Cerebellar cortex (tissue), 1 donor: ENCODE measurements around the gene PARK7.
"Not testable (repeated sequence)": the region's sequence is repeated elsewhere in the genome, so short reads cannot be mapped to it uniquely, and the experiment has no call there.

Source experiments
- DNase-seq: peaks from one replicate; pipeline ENCODE4 v3.0.0-alpha.2; 2015; ENCODE audit warnings: low spot score

The PARK7 gene

DNA sequence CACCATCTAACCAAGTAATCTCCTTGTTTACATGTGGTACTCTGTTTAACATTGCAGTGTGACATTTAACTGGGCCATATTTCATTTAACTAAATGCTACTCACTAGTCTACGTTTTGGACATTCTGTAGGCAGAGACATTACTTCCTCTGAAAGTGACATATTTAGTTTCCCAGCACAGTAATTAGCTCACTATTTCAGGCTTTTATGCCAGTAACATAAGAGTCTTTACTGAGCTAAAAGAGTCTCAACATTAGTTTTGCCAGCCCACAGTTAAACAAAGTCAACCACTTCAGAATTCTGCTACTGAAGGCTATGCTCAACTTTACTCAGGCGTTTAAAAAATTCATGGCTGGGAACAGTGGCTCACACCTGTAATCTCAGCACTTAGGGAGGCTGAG, 18.3 kb upstream of the PARK7 start:
- DNase-seq: no peak

DNA sequence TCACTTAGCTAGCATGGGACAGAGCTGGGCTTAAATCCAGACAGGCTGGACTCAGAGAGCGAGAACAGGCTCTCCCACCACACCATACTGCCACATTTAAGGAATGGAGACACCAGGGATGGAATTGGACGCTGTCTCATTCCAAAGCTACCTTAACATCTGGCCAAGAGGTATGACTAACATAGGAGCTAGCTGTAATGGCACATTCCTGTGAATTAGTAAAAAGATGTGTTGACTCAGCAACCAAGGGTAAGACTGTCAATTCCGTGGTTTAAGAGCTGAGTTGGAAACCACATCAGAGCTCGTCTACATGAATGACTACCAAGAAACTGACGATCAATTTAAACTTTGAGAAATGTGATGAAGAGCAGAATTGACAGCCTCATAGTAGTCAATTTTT, 12.6 kb upstream of the PARK7 start:
- no peak for DNase-seq

DNA sequence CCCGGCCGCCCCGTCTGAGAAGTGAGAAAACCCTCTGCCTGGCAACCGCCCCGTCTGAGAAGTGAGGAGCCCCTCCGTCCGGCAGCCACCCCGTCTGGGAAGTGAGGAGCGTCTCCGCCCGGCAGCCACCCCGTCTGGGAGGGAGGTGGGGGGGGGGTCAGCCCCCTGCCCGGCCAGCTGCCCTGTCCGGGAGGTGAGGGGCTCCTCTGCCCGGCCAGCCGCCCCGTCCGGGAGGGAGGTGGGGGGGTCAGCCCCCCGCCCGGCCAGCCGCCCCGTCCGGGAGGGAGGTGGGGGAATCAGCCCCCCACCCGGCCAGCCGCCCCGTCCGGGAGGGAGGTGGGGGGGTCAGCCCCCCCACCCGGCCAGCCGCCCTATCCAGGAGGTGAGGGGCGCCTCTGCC, 8.7 kb upstream of the PARK7 start:
- DNase-seq: not testable (repeated sequence)

- DNase-seq: peak; percentile 92
Observed at GRCh38 chr1:7953850-7954609, 7.5 kb upstream of the PARK7 start.

DNA sequence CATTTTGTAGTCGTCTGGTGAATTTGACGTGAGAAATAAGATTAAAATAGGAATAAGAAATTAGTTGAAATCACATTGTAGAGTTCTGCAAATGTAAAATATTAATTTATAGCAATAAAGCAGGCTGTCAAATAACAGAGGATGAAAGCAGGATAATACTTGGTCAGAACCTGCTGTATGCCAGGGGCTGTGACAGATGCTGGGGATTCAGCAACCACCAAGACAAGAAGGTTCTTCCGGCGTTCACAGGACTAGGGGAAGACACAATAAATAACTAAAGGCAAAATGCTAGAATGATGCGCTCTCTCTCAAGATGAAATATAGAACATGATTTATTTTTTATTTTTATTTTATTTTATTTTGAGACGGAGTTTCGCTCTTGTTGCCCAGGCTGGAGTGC, 6.8 kb upstream of the PARK7 start:
- no peak for DNase-seq

- DNase-seq: no peak
Observed at GRCh38 chr1:7956218-7957032, 5.1 kb upstream of the PARK7 start.

GRCh38 chr1:7960165-7960564, 1.3 kb upstream of the PARK7 start:
- DNase-seq: no peak

DNA sequence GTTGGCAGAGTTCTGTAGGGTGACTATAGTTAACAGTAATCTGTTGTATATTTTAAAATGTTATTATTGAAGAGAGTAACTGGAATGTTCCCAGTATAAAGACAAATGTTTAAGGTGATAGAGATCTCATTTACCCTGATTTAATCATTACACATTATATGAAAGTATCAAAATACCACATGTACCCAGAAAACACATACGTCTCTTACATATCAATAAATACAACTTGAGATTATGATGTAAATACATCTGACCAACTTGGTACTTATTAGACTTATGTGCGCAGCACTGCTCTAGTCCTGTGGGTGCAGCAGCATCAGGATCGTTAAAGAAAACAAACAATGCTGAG, 670 bp upstream of the PARK7 start:
- no peak for DNase-seq

GRCh38 chr1:7962014-7962335, 464 bp downstream of the PARK7 start:
- DNase-seq: no peak

GRCh38 chr1:7962636-7963377, 1.3 kb downstream of the PARK7 start:
- no peak for DNase-seq

- not testable (repeated sequence) for DNase-seq
Observed at GRCh38 chr1:7963378-7963730, 1.8 kb downstream of the PARK7 start.

GRCh38 chr1:7963841-7964240, 2.3 kb downstream of the PARK7 start:
- DNase-seq: not testable (repeated sequence)

DNA sequence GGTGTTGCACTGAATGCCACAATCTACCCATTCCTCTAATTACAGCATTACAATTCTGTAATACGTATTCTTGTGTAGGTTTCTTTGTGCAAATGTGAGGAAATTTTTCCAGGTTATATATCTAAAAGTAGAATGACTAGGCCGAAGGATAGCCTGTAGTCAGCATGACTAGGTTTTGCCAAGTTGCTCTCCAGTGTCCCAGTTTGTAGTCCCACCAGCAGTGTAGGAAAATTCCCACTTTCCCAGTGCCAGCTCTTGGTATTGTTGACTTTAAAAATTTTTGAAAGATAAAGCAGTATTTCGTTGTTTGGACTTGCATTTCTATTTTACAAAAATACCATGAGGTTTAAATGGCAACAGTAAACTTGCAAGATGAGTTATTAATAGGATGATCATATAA, 3.0 kb downstream of the PARK7 start:
- DNase-seq: peak; percentile 57

GRCh38 chr1:7967196-7967595, 5.7 kb downstream of the PARK7 start:
- peak; percentile 85 for DNase-seq

GRCh38 chr1:7967651-7968050, 6.1 kb downstream of the PARK7 start:
- DNase-seq: no peak

DNA sequence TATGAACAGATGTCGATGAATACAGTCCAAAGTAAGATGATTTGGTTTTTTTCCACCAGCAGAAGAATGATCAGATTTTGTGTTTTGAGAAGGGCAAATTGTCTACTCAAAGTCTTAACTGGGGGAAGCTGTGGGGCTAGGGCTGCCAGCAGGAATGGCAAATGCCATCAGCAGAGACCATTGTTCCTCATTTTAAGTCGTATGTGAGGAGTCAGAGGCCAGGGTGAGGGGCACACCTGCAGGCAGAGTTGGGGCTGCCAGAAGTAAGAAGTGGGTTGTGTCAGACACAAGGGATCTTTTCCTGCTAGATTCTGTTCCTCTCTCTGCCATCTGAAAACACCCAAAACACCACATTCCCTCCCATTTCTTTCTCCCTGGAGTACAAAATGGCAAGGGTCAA, 8.7 kb downstream of the PARK7 start:
- DNase-seq: no peak

DNA sequence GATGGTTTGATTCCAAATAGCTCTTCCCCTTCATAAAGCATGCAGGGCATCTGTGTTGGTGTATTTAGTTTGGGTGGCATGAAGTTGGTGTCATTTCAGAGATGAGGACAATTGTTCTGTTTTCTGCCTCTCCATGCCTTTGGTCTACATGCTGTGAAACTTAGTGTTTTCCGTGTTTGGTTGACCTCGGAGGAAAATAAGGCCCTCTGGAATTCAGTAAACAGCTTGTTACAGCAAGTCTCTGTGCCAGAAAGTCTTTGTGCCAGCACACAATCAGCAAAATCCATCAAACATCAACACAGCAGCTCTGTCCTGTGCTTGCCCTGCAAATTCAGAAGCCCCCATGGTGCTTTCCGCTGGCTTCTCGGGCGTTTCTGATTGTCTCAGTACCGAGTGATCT, 9.5 kb downstream of the PARK7 start:
- no peak for DNase-seq

GRCh38 chr1:7972285-7972684, 10.8 kb downstream of the PARK7 start:
- no peak for DNase-seq

DNA sequence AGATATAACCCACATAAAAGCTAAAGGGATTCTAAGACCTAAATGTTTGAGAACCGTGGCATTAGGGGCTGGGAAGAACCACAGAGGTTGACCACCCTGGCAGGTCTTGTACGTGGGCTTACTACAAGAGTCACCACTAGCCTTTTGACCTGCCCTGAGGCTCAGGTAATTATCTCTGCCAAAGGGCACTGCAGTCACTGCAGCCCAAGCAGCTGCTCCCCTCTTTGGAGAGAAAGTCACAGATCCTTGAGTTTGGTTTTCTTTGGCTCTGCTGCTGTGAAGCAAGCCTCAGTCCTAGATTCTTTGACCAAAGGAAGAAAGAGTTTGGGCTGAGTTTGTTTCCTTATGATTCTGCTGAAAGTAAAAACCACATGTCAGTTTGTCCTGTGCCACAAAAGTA, 11.6 kb downstream of the PARK7 start:
- DNase-seq: no peak

- DNase-seq: peak; percentile 96
Observed at GRCh38 chr1:7975212-7975865, 13.8 kb downstream of the PARK7 start.

GRCh38 chr1:7980984-7981383, 19.5 kb downstream of the PARK7 start:
- no peak for DNase-seq

DNA sequence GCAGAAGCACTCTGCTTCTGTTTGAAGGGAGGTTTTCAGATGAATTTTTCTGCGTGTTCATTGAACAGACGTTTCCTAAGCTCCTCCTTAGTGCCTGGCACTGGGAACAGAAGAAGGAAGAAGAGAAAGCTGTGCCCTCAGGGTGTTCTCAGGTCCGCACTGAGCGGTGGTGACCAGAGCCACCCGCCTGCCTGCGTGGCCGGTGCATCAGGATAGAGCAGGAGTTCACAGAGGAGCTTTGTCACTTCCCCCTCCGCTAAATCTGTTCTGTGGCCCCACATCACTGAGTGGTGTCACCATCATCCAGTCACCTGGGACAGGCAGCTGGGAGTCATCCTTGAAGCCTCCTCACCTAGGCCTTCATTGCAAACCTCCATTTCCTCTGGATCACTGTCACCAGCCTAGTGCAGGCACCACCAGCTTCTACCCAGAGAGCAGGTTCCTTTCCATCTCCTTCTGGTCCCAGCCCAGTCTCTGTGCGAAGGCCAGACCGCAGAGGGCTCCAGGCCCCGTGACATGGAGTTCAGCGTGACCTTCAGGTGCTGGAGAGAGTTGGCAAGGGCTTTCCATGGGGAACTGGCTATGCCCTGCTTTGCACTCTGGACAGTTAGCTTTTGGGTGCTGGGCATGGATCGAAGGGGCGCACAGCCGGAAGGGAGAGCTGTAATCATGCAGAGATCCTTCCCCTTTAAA, 21.7 kb downstream of the PARK7 start:
- DNase-seq: no peak
